Brain microvascular endothelial cell (primary cell): ENCODE results near the gene GRAMD1A.
"Not testable (repeated sequence)": the region's sequence is repeated elsewhere in the genome, so short reads cannot be mapped to it uniquely, and the experiment has no call there.

ENCODE experiments used
- DNase-seq: peaks from one replicate; pipeline ENCODE4 v3.0.0-alpha.2; 2020
- H3K27ac ChIP-seq: fragments of 250-450 bp; sonication (Bioruptor Pico); 2 replicates; pipeline ENCODE4 v1.5.1; 2020; ENCODE audit warnings: mild to moderate bottlenecking, moderate library complexity
- H3K27me3 ChIP-seq: fragments of 250-450 bp; sonication (Bioruptor Pico); replicated peaks from 2 replicates; pipeline ENCODE4 v1.5.1; 2020; ENCODE audit warnings: mild to moderate bottlenecking
- H3K36me3 ChIP-seq: fragments of 250-450 bp; sonication (Bioruptor Pico); replicated peaks from 2 replicates; pipeline ENCODE4 v1.5.1; 2020; ENCODE audit warnings: mild to moderate bottlenecking
- H3K4me3 ChIP-seq: 2 replicates; pipeline ENCODE4 v1.5.1; 2011; ENCODE audit warnings: low read depth, mild to moderate bottlenecking, control low read depth, low read length, moderate library complexity
- CTCF ChIP-seq: IDR thresholded peaks from 2 replicates; pipeline ENCODE4 v1.5.1; 2011; ENCODE audit warnings: low read depth, mild to moderate bottlenecking, moderate library complexity, low read length, control low read depth, inconsistent platforms; ENCODE audit errors: missing control alignments
- in situ Hi-C: cut with HindIII; loops from 2 replicates; pipeline ENCODE4 v1.10.0; 2017; ENCODE audit warnings: low sequenced_read_pairs, low pct_ligation_motif_present

GRAMD1A gene

DNA sequence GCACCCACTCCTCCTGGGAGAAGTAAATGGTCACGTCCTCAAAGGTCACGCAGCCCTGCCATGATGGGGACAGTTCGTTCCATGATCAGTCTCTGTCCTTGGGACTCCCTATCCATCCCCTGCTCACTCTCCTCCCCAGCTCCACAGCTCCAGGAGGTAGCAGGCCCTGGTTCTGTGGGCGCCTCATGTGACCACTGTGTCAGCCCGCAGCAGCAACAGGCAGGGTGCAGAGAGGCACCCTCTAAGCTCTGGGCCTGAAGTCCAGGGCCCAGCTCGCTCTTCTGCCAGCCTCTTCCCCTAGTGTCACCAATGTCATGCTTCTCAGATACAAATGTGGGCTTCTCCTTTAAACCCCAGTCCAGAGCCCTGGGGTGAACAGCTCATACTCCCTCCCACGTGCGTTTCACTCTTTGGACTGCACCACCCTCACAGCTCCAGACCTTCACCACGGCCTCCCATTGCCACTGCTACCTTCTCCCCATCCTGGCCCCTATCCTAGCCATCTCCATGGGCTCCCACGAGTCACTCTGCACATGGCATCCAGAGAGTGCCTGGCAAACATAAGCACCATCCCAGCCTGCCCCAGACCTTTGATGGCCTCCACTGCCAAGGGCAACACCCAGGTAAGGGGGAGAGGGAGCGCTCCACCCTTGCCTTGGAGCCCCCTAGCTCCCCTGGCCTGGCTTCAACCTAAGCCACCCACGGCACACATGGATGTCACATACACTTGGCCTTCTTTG lies 39.0 kb upstream of the GRAMD1A start:
- Histone ChIP-seq H3K27me3 (no peaks in the 10 kb centered on the region), H3K27ac (no peak overlapping the region), H3K4me3 (no peak overlapping the region), H3K36me3 (peaks cover 33% of the 10 kb centered on the region)
- in situ Hi-C loops = no loop called here
- TF ChIP-seq CTCF = no peak
- DNase-seq = no peak

DNA sequence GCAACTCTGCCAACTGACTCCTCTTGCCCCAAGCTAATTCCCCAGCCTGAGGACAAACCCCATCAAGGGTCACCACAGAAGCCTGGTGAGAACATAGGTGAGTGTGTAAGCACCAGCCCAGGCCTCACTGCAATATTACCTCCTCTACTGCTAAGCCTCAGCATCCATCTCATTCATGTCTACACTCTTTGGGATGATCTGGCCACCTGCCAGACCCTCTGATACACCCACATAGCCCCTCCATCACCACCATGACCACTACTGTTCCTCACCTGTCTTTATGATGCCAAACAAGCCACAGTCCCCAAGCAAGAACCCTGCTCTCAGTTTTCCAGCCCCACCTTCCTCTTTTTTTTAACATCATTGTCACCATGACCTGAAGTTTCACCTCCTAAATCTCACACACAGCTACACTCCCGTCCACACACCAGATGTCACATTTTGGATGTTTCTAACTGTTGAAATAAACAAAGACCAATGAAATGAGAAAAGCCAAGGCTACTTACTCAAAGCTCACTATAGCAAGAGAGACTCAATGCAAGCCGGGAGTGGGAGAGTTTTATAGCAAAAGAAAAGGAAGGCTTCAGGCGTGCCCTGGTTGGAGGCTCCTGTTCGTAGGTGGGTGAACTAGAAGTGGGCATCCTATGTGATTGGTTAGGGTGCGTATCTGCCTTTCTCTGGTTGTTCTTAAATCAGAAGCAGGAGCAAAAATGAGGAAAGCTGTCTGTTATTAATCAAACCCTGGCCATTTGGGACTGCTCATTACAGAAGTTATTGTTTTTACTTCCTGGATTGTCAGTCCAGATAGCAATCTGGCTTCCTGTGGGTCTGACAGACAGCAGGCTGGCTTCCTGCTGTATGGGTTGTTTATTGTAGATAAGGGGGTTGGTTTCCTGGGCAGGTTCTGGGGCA lies 38.1 kb upstream of the GRAMD1A start:
- H3K27ac ChIP-seq = no peak overlapping the region
- H3K36me3 ChIP-seq = peaks cover 29% of the 10 kb centered on the region
- no peak overlapping the region for H3K4me3 ChIP-seq

GRCh38 chr19:34962687-34963572 lies 37.2 kb upstream of the GRAMD1A start:
- in situ Hi-C loops = no loop called here
- H3K36me3 ChIP-seq = peaks cover 20% of the 10 kb centered on the region
- H3K27ac ChIP-seq = no peak overlapping the region
- H3K4me3 ChIP-seq = peak overlapping the region; percentile 73
- TF ChIP-seq CTCF = no peak
- DNase-seq = no peak
- no peaks in the 10 kb centered on the region for H3K27me3 ChIP-seq

More for the DNA sequence above, 38.1 kb upstream of the GRAMD1A start:
- in situ Hi-C loops = no loop called here
- no peak for TF ChIP-seq CTCF
- no peak for DNase-seq
- no peaks in the 10 kb centered on the region for H3K27me3 ChIP-seq

DNA sequence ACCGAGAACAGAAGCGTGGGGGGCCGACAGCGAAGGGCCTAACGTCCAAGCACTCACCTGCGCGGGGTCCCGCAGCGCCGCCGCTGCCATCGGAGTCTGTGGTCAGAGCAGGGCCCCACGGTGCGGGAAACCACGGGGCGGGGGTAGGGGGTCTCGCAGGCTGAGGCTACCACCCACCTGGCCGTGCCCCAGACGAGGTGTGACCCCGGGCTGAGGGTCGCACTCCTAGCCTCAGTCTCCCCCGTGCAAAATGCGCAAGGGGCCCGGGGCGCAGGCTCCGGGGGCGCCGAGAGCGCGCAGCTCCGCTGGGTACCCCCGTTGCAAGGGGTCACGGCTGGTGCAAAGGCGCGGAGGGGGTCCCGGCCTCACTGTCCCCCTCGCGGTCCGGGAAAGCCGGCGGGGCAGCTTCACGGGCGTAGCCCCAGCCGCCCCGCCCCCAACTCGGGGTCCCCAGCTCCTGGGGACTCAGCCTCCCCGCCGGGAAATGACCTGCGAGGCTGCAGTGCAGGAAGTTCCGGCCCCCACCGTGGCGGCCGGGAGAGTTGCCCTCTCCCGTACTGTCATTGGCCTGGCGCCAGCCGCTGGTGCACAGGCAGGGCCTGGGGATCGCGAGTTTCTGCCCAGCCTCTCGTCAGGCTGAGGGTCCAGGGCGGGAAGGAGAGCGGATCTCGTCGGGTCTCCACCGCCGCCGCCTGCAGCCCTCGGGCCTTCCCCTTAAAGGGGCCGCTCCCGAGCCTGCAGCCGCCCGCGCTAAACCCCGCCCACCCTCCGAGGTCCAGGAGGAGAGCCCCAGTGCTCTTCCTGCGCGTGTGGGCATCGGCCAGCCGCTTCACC lies 36.3 kb upstream of the GRAMD1A start, which contains the start of gene ZNF792:
Gene ZNF792, minus strand, starts transcription at position 657 of the 834 bp plus-strand sequence. Its CDS starts 567 bp downstream, at position 90.
- Histone ChIP-seq H3K36me3 (peaks cover 11% of the 10 kb centered on the region), H3K27ac (no peak within 1 kb of the TSS), H3K27me3 (no peaks in the 10 kb centered on the region), H3K4me3 (peak within 1 kb of the TSS; percentile 73)
- no peak for TF ChIP-seq CTCF
- in situ Hi-C loops = no loop called here
- DNase-seq = peak; percentile 22

DNA sequence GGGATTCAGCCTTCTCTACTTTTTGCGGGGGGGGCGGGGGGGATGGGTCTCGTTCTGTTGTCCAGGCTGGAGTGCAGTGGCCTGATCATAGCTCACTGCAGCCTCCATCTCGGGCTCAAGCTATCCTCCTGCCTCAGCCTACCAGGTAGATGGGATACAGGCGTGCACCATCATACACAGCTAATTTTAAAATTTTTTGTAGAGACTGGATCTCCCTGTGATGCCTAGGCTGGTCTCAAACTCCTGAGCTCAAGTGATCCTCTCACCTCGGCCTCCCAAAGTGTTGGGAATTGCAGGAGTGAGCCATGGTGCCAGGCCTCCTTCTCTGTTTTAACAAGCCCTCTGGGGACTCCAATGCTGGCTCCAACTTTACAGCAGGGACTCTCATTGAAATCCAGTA lies 35.5 kb upstream of the GRAMD1A start:
- in situ Hi-C loops = no loop called here

DNA sequence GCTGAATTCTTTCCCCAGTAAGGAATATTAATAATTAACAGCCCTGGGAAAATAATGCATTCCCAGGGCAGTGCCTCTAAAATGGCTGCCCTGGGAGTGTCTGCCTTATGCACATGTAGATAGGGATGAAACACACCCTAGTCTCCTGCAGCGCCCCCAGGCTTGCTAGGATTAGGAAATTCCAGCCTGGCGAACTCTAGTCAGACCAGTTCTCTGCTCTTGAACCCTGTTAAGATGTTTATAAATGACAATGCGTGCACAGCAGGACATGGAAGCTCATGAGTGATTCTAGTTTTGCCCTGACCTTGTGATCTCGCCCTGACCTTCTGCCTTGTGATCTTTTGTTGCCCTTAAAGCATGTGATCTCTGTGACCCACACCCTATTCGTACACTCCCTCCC lies 34.6 kb upstream of the GRAMD1A start:
- in situ Hi-C loops, H3K27me3 ChIP-seq, H3K36me3 ChIP-seq, H3K27ac ChIP-seq, DNase-seq, H3K4me3 ChIP-seq: not testable (repeated sequence)

More for the DNA sequence above, 35.5 kb upstream of the GRAMD1A start:
- TF ChIP-seq CTCF = no peak
- Histone ChIP-seq H3K4me3 (no peak overlapping the region), H3K27ac (no peak overlapping the region), H3K27me3 (no peaks in the 10 kb centered on the region), H3K36me3 (peaks cover 3% of the 10 kb centered on the region)
- DNase-seq = no peak
